Measurements from ENCODE around the gene ZNF792. TPM values are rescaled to one million over a fixed set of nuclear protein-coding genes. Genes with fewer than 3 reads are reported as not detected.
A peak's percentile ranks its signal among the peaks of the same experiment; 100 is the strongest.
"Not testable (repeated sequence)": the region's sequence is repeated elsewhere in the genome, so short reads cannot be mapped to it uniquely, and the experiment has no call there.

ZNF792 gene
- total RNA-seq, 1 experiment from 2014 or later: 2.5 TPM

- no peak for DNase-seq (ENCODE audit: low read depth, low spot score)
- in situ Hi-C loops (cut with HindIII; ENCODE audit: low pct_unique_long_range_greater_than_20kb, low sequenced_read_pairs): no loop called here
Observed at GRCh38 chr19:34960103-34960805, 3.8 kb downstream of the ZNF792 start.

DNA sequence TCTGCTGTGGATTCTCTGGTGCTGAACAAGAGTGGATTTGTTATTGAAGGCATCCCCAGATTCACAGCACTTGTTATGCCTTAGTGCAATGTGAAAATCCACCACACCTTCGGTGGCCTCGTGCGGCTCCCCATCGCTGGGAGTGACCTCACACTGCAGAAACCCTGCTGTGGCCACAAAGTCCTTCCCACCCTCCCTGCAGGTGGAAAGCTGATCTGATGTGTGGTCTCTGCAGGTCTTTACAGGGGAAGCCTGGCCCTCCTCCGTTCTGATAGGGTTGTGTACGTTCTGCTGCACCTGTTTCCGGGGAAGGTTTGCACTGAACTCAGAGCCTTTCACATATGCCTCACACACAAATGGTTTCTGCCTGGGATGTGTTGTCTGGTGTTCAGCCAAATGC lies 5.0 kb downstream of the ZNF792 start:
- in situ Hi-C loops (cut with HindIII; ENCODE audit: low pct_unique_long_range_greater_than_20kb, low sequenced_read_pairs): no loop called here
- no peak for DNase-seq (ENCODE audit: low read depth, low spot score)

DNA sequence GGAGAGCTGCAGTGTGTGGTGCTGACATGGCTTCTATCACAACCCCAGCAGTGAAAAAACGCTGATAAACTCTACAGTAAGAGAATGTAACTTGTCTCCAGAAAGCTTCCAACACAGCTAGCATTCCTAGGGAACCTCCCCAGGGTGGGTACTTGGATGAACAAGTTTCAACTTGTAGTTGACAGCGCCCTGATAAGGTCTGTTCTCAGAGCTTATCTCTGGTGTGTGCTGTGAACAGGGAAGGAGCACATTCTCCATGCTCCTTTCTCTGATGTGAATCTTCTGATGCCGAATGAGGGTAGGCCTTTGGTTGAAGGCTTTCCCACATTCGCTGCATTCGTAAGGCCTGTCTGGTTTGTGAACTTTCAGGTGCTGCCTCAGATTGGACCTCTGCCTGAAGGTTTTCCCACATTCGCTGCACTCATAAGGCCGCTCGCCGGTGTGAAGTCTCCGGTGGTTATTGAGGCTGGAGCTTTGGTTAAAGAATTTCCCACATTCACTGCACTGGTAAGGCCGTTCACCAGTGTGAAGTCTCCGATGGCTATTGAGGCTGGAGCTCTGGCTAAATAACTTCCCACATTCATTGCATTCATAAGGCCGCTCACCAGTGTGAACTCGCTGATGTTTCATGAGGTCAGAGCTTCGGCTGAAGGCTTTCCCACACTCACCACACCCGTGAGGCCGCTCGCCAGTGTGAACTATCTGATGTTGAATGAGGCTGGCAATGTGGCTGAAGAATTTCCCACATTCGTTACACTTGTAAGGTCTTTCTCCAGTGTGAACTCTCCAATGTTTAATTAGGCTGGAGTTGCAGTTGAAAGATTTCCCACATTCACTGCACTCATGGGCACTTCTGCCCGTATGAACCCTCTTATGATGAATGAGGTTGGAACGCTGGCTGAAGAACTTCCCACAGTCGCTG lies 5.9 kb downstream of the ZNF792 start:
- DNase-seq (ENCODE audit: low read depth, low spot score): no peak
- in situ Hi-C loops (cut with HindIII; ENCODE audit: low pct_unique_long_range_greater_than_20kb, low sequenced_read_pairs): no loop called here

DNA sequence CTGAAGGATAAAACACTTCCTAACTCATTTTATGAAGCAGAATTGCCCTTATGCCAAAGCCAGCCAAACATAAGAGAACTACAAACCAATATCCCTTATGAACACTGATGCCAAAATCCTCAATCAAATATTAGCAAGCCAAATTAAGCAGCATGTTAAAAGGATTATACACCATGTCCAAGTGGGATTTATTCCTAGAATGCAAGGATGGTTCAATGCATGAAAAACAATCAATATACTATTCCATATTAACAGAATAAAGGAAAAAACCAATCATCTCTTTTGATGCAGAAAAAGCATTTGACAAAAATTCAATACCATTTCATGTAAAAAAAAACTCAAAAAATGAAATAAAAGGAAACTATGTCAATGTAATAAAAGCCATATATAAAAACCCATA lies 10.9 kb downstream of the ZNF792 start:
- in situ Hi-C loops (cut with HindIII; ENCODE audit: low pct_unique_long_range_greater_than_20kb, low sequenced_read_pairs): no loop called here
- no peak for DNase-seq (ENCODE audit: low read depth, low spot score)

GRCh38 chr19:34943861-34944573 lies 20.0 kb downstream of the ZNF792 start:
- in situ Hi-C loops (cut with HindIII; ENCODE audit: low pct_unique_long_range_greater_than_20kb, low sequenced_read_pairs): no loop called here
- DNase-seq (ENCODE audit: low read depth, low spot score): no peak

GRCh38 chr19:34938886-34939285 lies 25.1 kb downstream of the ZNF792 start:
- DNase-seq (ENCODE audit: low read depth, low spot score): no peak
- in situ Hi-C loops (cut with HindIII; ENCODE audit: low pct_unique_long_range_greater_than_20kb, low sequenced_read_pairs): no loop called here

DNA sequence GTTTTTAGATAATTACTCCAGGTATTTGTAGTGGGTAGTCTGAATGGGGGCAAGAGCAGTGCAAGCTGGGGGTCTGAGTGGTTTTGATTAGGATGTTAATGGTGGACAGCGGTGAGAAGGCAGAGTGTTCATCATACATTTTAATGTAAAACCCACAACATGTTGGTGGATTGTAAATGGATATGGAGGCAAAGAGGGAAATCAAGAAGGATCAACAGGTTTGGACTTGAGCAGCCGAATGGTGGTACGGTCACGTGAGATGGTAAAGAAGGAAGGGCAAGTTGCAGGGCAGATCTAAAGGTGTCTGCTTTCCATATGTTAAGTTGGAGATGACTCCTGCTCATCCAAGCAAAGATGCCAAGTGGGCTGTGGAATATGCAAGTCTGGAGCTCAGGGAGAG lies 27.8 kb downstream of the ZNF792 start:
- no peak for DNase-seq (ENCODE audit: low read depth, low spot score)
- in situ Hi-C loops (cut with HindIII; ENCODE audit: low pct_unique_long_range_greater_than_20kb, low sequenced_read_pairs): no loop called here

DNA sequence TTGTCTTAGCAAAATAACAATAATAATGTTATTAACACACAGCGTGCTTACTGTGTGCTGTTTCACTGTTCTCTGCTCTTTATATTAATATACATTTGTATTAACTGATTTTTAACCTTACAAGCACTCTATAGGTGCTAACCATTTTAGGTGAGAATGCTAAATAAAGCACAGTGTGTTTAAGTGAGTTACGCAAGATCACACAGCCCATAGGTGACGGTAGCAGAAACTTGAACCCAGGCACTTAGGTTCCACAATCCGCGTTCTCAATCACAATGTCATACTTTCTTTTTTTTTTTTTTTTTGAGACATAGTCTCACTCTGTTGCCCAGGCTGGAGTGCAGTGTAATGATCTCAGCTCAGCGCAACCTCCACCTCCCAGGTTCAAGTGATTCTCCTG lies 31.5 kb downstream of the ZNF792 start:
- in situ Hi-C loops (cut with HindIII; ENCODE audit: low pct_unique_long_range_greater_than_20kb, low sequenced_read_pairs): no loop called here

GRCh38 chr19:34926685-34927375 lies 37.2 kb downstream of the ZNF792 start, which contains the start of gene ZNF30:
TSS of gene ZNF30 (plus strand) at chr19:34926903. CDS start at chr19:34929948, 3,045 bp downstream.
- DNase-seq (ENCODE audit: low read depth, low spot score): peak; percentile 89

More for the DNA sequence above, 31.5 kb downstream of the ZNF792 start:
- DNase-seq (ENCODE audit: low read depth, low spot score): no peak

DNA sequence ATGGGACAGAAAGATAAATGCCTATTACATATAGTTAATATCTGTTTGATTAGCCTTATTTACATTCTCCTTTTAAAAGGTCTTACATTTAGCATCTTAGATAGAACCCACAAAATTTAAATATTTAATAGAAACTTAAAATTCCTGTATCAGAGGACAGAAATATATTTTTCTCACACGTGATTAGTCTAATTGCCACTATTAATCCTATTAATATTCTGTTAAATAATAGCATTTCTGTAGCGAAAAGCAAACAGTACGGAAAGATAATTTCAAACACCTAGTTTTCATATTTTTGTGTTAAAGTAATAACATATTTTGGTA lies 37.7 kb downstream of the ZNF792 start:
- no peak for DNase-seq (ENCODE audit: low read depth, low spot score)
- in situ Hi-C loops (cut with HindIII; ENCODE audit: low pct_unique_long_range_greater_than_20kb, low sequenced_read_pairs): no loop called here

More at GRCh38 chr19:34926685-34927375, 37.2 kb downstream of the ZNF792 start, which contains the start of gene ZNF30:
- in situ Hi-C loops (cut with HindIII; ENCODE audit: low pct_unique_long_range_greater_than_20kb, low sequenced_read_pairs): no loop called here

DNA sequence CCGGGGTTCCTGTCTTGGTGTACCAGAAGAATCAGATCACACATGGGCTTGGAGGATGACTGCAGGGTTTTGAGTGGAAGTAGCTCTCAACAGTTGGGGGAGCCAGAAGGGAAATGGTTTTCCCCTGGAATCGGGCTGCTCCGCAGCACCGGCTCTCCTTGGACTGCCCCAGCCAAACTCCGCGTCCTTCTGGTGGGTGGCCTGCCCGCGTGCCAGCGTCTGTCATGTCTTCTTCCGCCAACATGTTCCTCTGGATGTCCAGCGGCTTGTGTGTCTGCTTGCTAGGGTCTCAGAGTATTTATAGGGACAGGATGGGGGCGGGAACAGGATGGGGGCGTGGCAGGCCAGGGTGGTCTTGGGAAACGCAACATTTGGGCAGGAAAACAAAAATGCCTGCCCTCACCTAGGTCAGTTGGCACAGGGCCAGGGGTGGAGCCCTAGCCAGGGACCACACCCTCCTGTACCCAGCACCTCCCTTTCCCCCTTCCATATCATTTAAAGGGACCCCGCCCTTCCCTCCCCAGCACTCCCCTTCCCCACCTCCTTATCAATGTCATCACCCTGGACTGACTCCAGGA lies 38.7 kb downstream of the ZNF792 start:
- DNase-seq (ENCODE audit: low read depth, low spot score): no peak
- in situ Hi-C loops (cut with HindIII; ENCODE audit: low pct_unique_long_range_greater_than_20kb, low sequenced_read_pairs): no loop called here

GRCh38 chr19:34920090-34920786 lies 43.8 kb downstream of the ZNF792 start:
- DNase-seq (ENCODE audit: low read depth, low spot score); in situ Hi-C loops (cut with HindIII; ENCODE audit: low pct_unique_long_range_greater_than_20kb, low sequenced_read_pairs): not testable (repeated sequence)

- in situ Hi-C loops (cut with HindIII; ENCODE audit: low pct_unique_long_range_greater_than_20kb, low sequenced_read_pairs): no loop called here
- DNase-seq (ENCODE audit: low read depth, low spot score): no peak
Observed at GRCh38 chr19:34918190-34918589, 45.8 kb downstream of the ZNF792 start.

GRCh38 chr19:34917144-34917543 lies 46.9 kb downstream of the ZNF792 start:
- DNase-seq (ENCODE audit: low read depth, low spot score); in situ Hi-C loops (cut with HindIII; ENCODE audit: low pct_unique_long_range_greater_than_20kb, low sequenced_read_pairs): not testable (repeated sequence)

DNA sequence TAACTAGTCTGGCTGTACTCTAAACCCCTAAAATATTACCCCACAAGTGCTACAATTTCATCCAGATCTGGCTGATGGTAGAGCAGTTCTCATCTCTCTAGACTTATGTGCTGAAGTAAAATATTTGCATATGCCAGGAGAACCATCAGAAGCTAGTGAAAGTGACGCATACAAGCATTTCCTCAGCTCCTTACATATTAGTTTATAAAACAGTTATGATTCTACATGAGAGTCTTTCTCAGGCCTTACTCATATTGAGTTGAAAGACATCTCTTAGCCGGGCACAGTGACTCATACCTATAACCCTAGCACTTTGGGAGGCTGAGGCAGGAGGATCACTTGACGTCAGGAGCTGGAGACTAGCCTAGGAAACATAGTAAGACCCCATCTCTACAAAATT lies 53.3 kb downstream of the ZNF792 start:
- DNase-seq (ENCODE audit: low read depth, low spot score): no peak
- in situ Hi-C loops (cut with HindIII; ENCODE audit: low pct_unique_long_range_greater_than_20kb, low sequenced_read_pairs): no loop called here
